ENCODE measurements around the gene PIK3C2G.

PIK3C2G gene

DNA sequence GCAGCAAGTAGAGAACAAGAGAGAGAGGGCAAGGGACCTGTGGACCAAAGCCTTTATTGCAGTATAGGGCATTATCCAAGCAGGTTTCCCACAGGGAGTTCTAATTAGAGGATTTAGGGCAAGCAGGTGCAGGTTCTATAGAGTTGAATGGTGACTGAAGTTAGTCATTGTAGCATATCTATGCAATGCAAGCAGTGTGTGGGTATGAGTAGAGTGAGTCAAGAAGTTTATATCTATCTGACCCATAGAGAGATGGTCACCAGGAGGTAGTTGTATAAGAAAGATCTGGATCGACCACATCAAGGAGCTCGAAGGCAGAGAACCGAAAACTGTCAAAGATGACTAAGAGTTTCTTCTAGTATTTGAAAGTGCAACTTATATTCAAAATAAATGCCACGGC, 309.2 kb downstream of the PIK3C2G start:
- Histone ChIP-seq H3K36me3 (ENCODE audit: insufficient read depth, low read length) (no peaks in the 10 kb centered on the region), H3K4me1 (ENCODE audit: insufficient read depth, low read length) (no peaks in the 10 kb centered on the region), H3K27ac (ENCODE audit: low read depth, low read length) (no peak overlapping the region), H3K9me3 (ENCODE audit: low read length) (no peaks in the 10 kb centered on the region), H3K27me3 (ENCODE audit: control insufficient read depth in 1 of 2, insufficient read depth in 2 of 2, low read length in 2 of 2) (no peaks in the 10 kb centered on the region), H3K4me3 (ENCODE audit: low read depth in 1 of 2, low read length in 2 of 2) (no peak overlapping the region), H3K9ac (ENCODE audit: low read length) (no peak overlapping the region)

DNA sequence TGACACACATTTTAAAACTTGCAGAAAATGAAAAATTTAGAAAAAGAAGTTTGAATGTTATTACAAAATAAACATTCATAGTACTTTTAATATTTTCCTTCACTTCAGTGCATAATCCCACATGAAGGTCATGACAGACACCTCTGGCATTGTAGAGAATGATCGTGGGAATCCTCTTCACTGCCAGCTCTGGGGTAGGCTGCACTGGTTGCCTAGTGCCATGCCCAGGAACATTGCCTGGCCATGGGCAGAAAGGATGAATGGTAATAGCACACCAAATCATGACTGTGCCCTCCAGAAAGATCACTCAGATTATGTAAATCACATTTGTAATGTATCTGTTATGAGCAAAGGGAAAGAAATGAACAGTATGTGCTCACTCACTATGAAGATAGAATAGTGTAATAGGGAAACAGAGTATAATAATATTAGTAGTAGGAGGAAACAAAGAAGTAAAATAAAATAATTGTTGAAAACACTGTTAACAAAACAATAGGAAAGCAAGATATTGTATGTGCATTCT, 314.8 kb downstream of the PIK3C2G start:
- Histone ChIP-seq H3K36me3 (ENCODE audit: insufficient read depth, low read length) (no peaks in the 10 kb centered on the region), H3K4me3 (ENCODE audit: low read depth in 1 of 2, low read length in 2 of 2) (no peak overlapping the region), H3K9ac (ENCODE audit: low read length) (no peak overlapping the region), H3K4me1 (ENCODE audit: insufficient read depth, low read length) (no peaks in the 10 kb centered on the region), H3K9me3 (ENCODE audit: low read length) (no peaks in the 10 kb centered on the region), H3K27ac (ENCODE audit: low read depth, low read length) (no peak overlapping the region), H3K27me3 (ENCODE audit: control insufficient read depth in 1 of 2, insufficient read depth in 2 of 2, low read length in 2 of 2) (no peaks in the 10 kb centered on the region)

DNA sequence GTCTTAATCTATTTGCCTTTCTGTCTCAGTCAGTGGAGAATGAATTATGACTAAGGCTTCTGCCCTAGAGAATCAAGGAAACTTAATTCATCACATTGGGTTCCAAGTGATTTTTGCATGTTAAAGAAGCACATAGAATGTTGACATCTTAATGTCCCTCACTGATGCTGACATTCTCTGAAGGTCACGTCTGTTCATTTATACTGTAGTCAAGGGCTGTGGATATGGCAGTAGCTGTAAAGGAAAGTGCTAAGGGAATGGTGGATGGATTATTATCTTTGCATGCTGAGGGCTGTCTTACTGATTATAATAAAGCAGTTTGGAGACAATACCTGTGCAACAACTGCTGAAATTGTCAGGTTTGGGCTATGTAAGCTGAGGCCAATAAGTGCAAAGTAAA, 315.3 kb downstream of the PIK3C2G start:
- no peak overlapping the region for H3K4me3 ChIP-seq (ENCODE audit: low read depth in 1 of 2, low read length in 2 of 2)
- H3K27me3 ChIP-seq (ENCODE audit: control insufficient read depth in 1 of 2, insufficient read depth in 2 of 2, low read length in 2 of 2): no peaks in the 10 kb centered on the region
- H3K36me3 ChIP-seq (ENCODE audit: insufficient read depth, low read length): no peaks in the 10 kb centered on the region
- no peaks in the 10 kb centered on the region for H3K9me3 ChIP-seq (ENCODE audit: low read length)
- H3K9ac ChIP-seq (ENCODE audit: low read length): no peak overlapping the region
- H3K27ac ChIP-seq (ENCODE audit: low read depth, low read length): no peak overlapping the region
- no peaks in the 10 kb centered on the region for H3K4me1 ChIP-seq (ENCODE audit: insufficient read depth, low read length)

DNA sequence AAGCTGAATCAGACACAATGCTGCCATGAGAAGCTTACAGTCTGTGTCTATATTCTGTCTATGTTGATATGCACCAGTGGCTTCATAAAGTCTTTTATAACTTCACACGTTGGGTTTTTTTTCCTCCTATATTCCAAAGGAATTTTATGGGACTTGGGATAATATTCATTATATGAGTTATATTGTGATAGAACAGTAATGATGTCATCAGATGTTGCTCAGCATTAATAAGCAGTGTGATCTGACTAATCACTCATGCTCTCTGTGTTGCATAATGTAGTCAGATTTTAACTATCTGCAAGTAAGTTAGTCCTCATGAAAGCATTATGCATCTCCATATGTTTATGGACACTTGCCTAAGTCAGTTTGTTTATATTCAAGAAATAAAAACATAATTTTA, 316.9 kb downstream of the PIK3C2G start:
- no peaks in the 10 kb centered on the region for H3K9me3 ChIP-seq (ENCODE audit: low read length)
- no peak overlapping the region for H3K27ac ChIP-seq (ENCODE audit: low read depth, low read length)
- no peak overlapping the region for H3K9ac ChIP-seq (ENCODE audit: low read length)
- H3K4me3 ChIP-seq (ENCODE audit: low read depth in 1 of 2, low read length in 2 of 2): no peak overlapping the region
- H3K27me3 ChIP-seq (ENCODE audit: control insufficient read depth in 1 of 2, insufficient read depth in 2 of 2, low read length in 2 of 2): no peaks in the 10 kb centered on the region
- no peaks in the 10 kb centered on the region for H3K36me3 ChIP-seq (ENCODE audit: insufficient read depth, low read length)
- no peaks in the 10 kb centered on the region for H3K4me1 ChIP-seq (ENCODE audit: insufficient read depth, low read length)

DNA sequence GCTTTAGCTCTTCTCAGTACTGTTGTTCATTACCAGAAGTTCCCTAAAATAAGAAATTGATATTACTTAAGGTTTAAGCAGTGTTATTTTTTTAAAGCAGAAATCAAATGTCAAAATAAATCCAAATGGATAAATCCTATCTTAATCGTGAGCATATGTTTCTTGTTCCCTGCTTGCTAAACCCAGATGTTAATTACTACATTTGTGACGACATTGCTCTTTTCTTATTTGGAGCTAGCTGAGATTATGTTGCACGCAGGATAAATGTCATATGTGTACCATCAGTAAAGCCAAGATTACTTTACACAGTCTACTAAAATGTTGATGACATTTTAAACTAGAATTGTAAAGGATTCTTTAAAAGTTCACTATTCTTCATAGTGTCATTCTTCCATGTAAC, 319.0 kb downstream of the PIK3C2G start:
- H3K4me1 ChIP-seq (ENCODE audit: insufficient read depth, low read length): no peaks in the 10 kb centered on the region

DNA sequence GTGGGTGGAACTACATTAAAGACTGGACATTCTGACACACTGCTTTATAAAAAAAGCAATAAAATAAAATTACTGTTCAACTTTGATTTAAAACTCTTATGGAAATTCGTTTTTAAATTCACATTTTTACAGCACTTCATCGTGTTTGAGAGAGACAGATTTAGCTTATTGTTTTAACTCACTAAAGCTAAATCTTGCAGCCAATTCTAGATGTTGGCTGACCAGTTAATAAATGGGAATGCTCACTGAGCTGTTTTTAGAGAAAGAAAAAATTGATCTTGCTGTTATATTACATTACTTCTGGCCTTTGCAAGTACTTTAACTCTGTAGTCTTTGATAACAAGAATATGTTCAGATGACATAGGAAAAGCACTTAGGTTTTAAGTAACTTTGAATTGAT, 319.4 kb downstream of the PIK3C2G start:
- H3K9me3 ChIP-seq (ENCODE audit: low read length): no peaks in the 10 kb centered on the region
- no peaks in the 10 kb centered on the region for H3K36me3 ChIP-seq (ENCODE audit: insufficient read depth, low read length)
- H3K27ac ChIP-seq (ENCODE audit: low read depth, low read length): no peak overlapping the region
- H3K4me3 ChIP-seq (ENCODE audit: low read depth in 1 of 2, low read length in 2 of 2): no peak overlapping the region
- no peak overlapping the region for H3K9ac ChIP-seq (ENCODE audit: low read length)
- no peaks in the 10 kb centered on the region for H3K27me3 ChIP-seq (ENCODE audit: control insufficient read depth in 1 of 2, insufficient read depth in 2 of 2, low read length in 2 of 2)
- no peaks in the 10 kb centered on the region for H3K4me1 ChIP-seq (ENCODE audit: insufficient read depth, low read length)

More for the DNA sequence above, 319.0 kb downstream of the PIK3C2G start:
- Histone ChIP-seq H3K27me3 (ENCODE audit: control insufficient read depth in 1 of 2, insufficient read depth in 2 of 2, low read length in 2 of 2) (no peaks in the 10 kb centered on the region), H3K27ac (ENCODE audit: low read depth, low read length) (no peak overlapping the region), H3K9ac (ENCODE audit: low read length) (no peak overlapping the region), H3K36me3 (ENCODE audit: insufficient read depth, low read length) (no peaks in the 10 kb centered on the region), H3K4me3 (ENCODE audit: low read depth in 1 of 2, low read length in 2 of 2) (no peak overlapping the region), H3K9me3 (ENCODE audit: low read length) (no peaks in the 10 kb centered on the region)

DNA sequence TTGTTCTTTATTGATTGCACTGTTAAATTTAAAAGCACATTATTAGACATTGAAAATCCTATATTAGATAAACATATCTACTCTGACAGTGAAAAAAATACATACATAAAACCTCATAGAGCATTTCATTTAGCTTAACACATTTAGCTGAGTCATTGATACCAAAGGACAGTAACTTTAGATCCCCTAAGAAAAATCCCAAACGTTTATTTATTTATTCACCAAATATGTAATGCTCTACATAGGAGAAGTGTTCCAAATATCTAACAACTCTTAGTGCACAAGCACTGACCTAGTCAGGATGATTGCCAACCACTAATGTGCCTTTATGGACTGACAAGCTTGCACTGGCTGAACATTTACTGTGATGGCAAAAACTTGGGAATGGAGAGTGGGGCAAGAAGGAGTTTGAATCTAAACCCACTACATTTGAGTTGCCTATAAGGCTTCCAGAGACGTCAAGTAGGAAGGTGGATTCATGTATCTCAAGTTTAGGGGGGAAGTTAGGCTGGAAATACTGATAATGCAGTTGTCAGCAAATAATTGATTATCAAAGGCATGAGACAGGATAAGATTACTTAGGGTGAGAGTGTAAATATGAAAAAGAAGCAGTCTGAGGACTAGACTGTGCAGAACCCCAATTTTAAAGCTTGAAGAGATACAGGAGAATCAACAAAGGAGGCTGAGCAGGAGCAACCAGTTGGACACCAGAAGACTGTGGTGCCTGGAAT, 320.1 kb downstream of the PIK3C2G start:
- H3K27ac ChIP-seq (ENCODE audit: low read depth, low read length): no peak overlapping the region
- H3K4me3 ChIP-seq (ENCODE audit: low read depth in 1 of 2, low read length in 2 of 2): no peak overlapping the region
- no peaks in the 10 kb centered on the region for H3K4me1 ChIP-seq (ENCODE audit: insufficient read depth, low read length)
- no peaks in the 10 kb centered on the region for H3K27me3 ChIP-seq (ENCODE audit: control insufficient read depth in 1 of 2, insufficient read depth in 2 of 2, low read length in 2 of 2)
- no peaks in the 10 kb centered on the region for H3K9me3 ChIP-seq (ENCODE audit: low read length)
- no peak overlapping the region for H3K9ac ChIP-seq (ENCODE audit: low read length)
- H3K36me3 ChIP-seq (ENCODE audit: insufficient read depth, low read length): no peaks in the 10 kb centered on the region

DNA sequence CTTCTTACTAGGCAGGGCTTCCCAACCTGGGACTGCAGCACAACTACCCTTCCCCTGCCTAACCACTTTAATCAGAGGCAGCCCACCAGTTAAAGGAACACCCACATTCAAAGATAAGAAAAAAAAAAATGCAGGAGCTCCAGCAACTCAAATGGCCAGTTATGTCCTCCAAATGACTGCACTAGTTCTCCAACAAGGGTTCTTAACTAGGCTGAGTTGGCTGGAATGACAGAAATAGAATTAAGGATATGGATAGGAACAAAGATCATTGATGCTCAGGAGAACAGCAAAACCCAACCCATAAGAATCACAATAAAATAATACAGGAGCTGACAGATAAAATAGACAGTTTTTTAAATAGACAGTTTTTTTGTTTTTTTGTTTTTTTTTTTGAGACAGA, 322.3 kb downstream of the PIK3C2G start:
- Histone ChIP-seq H3K27me3 (ENCODE audit: control insufficient read depth in 1 of 2, insufficient read depth in 2 of 2, low read length in 2 of 2) (no peaks in the 10 kb centered on the region), H3K4me3 (ENCODE audit: low read depth in 1 of 2, low read length in 2 of 2) (no peak overlapping the region), H3K4me1 (ENCODE audit: insufficient read depth, low read length) (no peaks in the 10 kb centered on the region), H3K36me3 (ENCODE audit: insufficient read depth, low read length) (no peaks in the 10 kb centered on the region), H3K27ac (ENCODE audit: low read depth, low read length) (no peak overlapping the region), H3K9ac (ENCODE audit: low read length) (no peak overlapping the region), H3K9me3 (ENCODE audit: low read length) (no peaks in the 10 kb centered on the region)

DNA sequence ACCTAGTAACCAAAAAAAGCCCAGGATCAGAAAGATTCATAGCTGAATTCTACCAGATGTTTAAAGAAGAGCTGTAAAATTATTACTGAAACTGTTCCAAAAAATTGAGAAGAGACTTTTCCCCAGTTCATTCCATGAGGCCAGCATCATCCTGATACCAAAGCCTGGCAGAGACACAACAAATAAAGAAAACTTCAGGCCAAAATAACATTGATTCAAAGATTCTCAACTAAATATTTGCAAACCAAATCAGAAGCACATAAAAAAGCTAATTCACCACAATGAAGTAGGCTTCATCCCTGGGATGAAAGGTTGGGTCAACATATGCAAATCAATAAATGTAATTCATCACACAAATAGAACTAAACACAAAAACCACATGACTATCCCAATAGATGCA, 325.3 kb downstream of the PIK3C2G start:
- H3K4me1 ChIP-seq (ENCODE audit: insufficient read depth, low read length): no peaks in the 10 kb centered on the region
- no peaks in the 10 kb centered on the region for H3K36me3 ChIP-seq (ENCODE audit: insufficient read depth, low read length)
- H3K27me3 ChIP-seq (ENCODE audit: control insufficient read depth in 1 of 2, insufficient read depth in 2 of 2, low read length in 2 of 2): no peaks in the 10 kb centered on the region
- H3K9me3 ChIP-seq (ENCODE audit: low read length): no peaks in the 10 kb centered on the region
- H3K9ac ChIP-seq (ENCODE audit: low read length): no peak overlapping the region
- no peak overlapping the region for H3K4me3 ChIP-seq (ENCODE audit: low read depth in 1 of 2, low read length in 2 of 2)
- no peak overlapping the region for H3K27ac ChIP-seq (ENCODE audit: low read depth, low read length)

DNA sequence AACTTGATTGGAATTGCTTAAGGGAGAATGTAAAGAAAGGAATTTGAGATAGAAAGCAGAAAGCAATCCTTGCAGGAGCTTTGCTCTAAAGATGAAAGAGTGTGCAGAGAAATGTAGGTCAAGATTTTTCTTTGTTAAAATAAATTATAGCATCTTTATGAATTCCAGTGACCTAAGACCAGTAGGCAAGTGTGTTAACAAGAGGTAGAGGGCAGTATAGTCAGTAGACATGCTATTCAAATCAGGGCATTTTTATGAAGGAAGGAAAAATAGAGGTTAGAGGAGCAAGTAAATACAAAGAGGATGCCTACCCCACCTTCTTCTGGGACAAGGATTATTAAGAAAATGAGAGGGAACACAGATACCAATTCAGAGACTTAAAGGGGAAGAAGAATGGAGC, 328.0 kb downstream of the PIK3C2G start:
- Histone ChIP-seq H3K4me3 (ENCODE audit: low read depth in 1 of 2, low read length in 2 of 2) (no peak overlapping the region), H3K9me3 (ENCODE audit: low read length) (no peaks in the 10 kb centered on the region), H3K27me3 (ENCODE audit: control insufficient read depth in 1 of 2, insufficient read depth in 2 of 2, low read length in 2 of 2) (no peaks in the 10 kb centered on the region), H3K4me1 (ENCODE audit: insufficient read depth, low read length) (no peaks in the 10 kb centered on the region), H3K9ac (ENCODE audit: low read length) (no peak overlapping the region), H3K36me3 (ENCODE audit: insufficient read depth, low read length) (no peaks in the 10 kb centered on the region), H3K27ac (ENCODE audit: low read depth, low read length) (no peak overlapping the region)

DNA sequence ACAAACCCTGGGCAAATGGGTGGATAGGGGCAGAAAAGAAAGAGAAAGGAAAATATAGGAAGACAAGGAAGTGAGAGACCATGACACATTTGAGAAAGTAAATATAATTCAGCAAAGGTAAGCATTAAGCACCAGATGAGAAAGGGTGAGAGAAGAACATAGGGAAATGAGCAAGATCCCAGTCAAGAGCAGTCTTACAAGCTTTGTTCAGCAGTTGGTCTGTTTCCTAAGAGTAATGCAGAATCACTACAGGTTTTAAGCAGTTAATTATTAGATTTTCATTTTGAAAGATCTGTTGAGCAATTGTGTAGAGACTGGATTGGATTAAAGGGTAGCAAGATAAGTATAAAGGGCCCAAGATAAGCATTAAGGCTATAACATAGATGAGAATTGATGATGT, 330.2 kb downstream of the PIK3C2G start:
- Histone ChIP-seq H3K36me3 (ENCODE audit: insufficient read depth, low read length) (no peaks in the 10 kb centered on the region), H3K27me3 (ENCODE audit: control insufficient read depth in 1 of 2, insufficient read depth in 2 of 2, low read length in 2 of 2) (no peaks in the 10 kb centered on the region), H3K9ac (ENCODE audit: low read length) (no peak overlapping the region), H3K4me1 (ENCODE audit: insufficient read depth, low read length) (no peaks in the 10 kb centered on the region), H3K9me3 (ENCODE audit: low read length) (no peaks in the 10 kb centered on the region), H3K27ac (ENCODE audit: low read depth, low read length) (no peak overlapping the region), H3K4me3 (ENCODE audit: low read depth in 1 of 2, low read length in 2 of 2) (no peak overlapping the region)

DNA sequence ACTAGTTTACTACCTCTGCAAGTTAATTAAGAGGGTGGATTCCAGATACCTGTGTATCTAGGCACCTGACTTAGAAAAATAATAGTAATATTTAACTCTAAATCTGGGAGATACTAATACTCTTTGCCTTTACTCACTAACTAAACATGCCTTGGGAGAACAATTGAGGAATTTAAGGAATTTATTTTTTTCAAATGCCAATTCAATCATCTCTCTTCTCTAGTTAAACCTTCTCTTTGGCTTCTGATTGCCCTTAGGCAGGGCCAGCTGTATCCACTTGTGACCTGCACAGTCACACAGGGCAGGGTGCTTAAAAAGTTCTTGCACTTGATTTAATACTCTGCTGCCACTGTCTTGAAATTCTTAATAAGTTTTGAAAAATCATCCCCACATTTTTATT, 334.1 kb downstream of the PIK3C2G start:
- Histone ChIP-seq H3K4me1 (ENCODE audit: insufficient read depth, low read length) (no peaks in the 10 kb centered on the region), H3K27me3 (ENCODE audit: control insufficient read depth in 1 of 2, insufficient read depth in 2 of 2, low read length in 2 of 2) (no peaks in the 10 kb centered on the region), H3K9ac (ENCODE audit: low read length) (no peak overlapping the region), H3K27ac (ENCODE audit: low read depth, low read length) (no peak overlapping the region), H3K36me3 (ENCODE audit: insufficient read depth, low read length) (no peaks in the 10 kb centered on the region), H3K9me3 (ENCODE audit: low read length) (no peaks in the 10 kb centered on the region), H3K4me3 (ENCODE audit: low read depth in 1 of 2, low read length in 2 of 2) (no peak overlapping the region)

Data from muscle layer of colon (tissue), 2 donors.